Endothelial cell of umbilical vein (primary cell): Measurements from ENCODE around the gene OXLD1. TPM values are rescaled to one million over a fixed set of nuclear protein-coding genes. Genes with fewer than 3 reads are reported as not detected.

Experiments
- BruUV-seq: library from RNA; stranded (reverse); fragments of 400-500 nt; replicated peaks from 2 replicates; lab custom pipeline; 2021; lab: Mats Ljungman, UMichigan
- CTCF ChIA-PET: fragments of 300-600, 350-600 bp; sonication (Branson Sonifier 250); formaldehyde crosslinking; loops from one replicate; lab custom pipeline; 2021; ENCODE audit warnings: antibody characterized with exemption, inconsistent platforms; lab: Charles Lee
- POLR2A ChIA-PET: fragments of 300-600, 350-600 bp; sonication (Branson Sonifier 250); formaldehyde crosslinking; loops from one replicate; lab custom pipeline; 2021; ENCODE audit warnings: antibody characterized with exemption, inconsistent platforms; lab: Charles Lee
- DNase-seq: peaks from one replicate; pipeline ENCODE4 v3.0.0-alpha.2; 2011; ENCODE audit warnings: low read depth, low spot score
- FAIRE-seq: peaks from 2 replicates; lab custom pipeline; 2011; peaks lifted over from hg19 to GRCh38; lab: Jason Lieb, UNC
- H2AFZ ChIP-seq: 2 replicates; pipeline ENCODE4 v1.6.0; 2012; ENCODE audit warnings: low read depth, low read length, control low read depth, inconsistent platforms
- H3K27ac ChIP-seq: 2 replicates; pipeline ENCODE4 v1.5.1; 2011; ENCODE audit warnings: low read depth, mild to moderate bottlenecking, control low read depth, low read length, moderate library complexity; ENCODE audit not compliant: insufficient read depth
- H3K27me3 ChIP-seq, 2 experiments: 2 replicates each; pipeline versions ENCODE4 v1.6.0 to v1.6.1; 2011; ENCODE audit warnings: low read length in 2 of 2, mixed read lengths in 1 of 2; ENCODE audit not compliant: control insufficient read depth in 2 of 2, insufficient read depth in 2 of 2
- H3K36me3 ChIP-seq, 2 experiments: 2 replicates in 1 of 2; 3 replicates in 1 of 2; pipeline ENCODE4 v1.5.1; 2011; ENCODE audit warnings: low read length in 2 of 2, mild to moderate bottlenecking in 1 of 2, moderate library complexity in 1 of 2; ENCODE audit not compliant: control insufficient read depth in 2 of 2, insufficient read depth in 2 of 2; ENCODE audit errors: extremely low read depth in 1 of 2
- H3K4me1 ChIP-seq: 3 replicates; pipeline ENCODE4 v1.5.1; 2011; ENCODE audit warnings: mild to moderate bottlenecking, low read length; ENCODE audit not compliant: control insufficient read depth, insufficient read depth; ENCODE audit errors: extremely low read depth
- H3K4me2 ChIP-seq: 2 replicates; pipeline ENCODE4 v1.6.1; 2011; ENCODE audit warnings: low read length, control low read depth, mixed read lengths; ENCODE audit not compliant: insufficient read depth
- H3K4me3 ChIP-seq, 3 experiments: fragments of 200-600 bp in 1 of 3; sonication (generic), shearing (Covaris generic) in 1 of 3; replicated peaks in 1 of 3; 2 replicates each; pipeline ENCODE4 v1.5.1; 2011 to 2016; ENCODE audit warnings: control low read depth in 3 of 3, low read length in 3 of 3, mild to moderate bottlenecking in 2 of 3, inconsistent platforms in 1 of 3, low read depth in 1 of 3, moderate library complexity in 1 of 3; ENCODE audit not compliant: insufficient read depth in 1 of 3
- H3K79me2 ChIP-seq: 2 replicates; pipeline ENCODE4 v1.6.0; 2012; ENCODE audit warnings: low read length, inconsistent platforms; ENCODE audit not compliant: control insufficient read depth, insufficient read depth
- H3K9ac ChIP-seq: replicated peaks from 2 replicates; pipeline ENCODE3; 2011; ENCODE audit warnings: low read length, control low read depth; ENCODE audit not compliant: insufficient read depth; ENCODE audit errors: extremely low read depth
- H3K9me1 ChIP-seq: replicated peaks from 3 replicates; pipeline ENCODE4 v1.6.0; 2011; ENCODE audit warnings: mild to moderate bottlenecking, low read length; ENCODE audit not compliant: control insufficient read depth, insufficient read depth; ENCODE audit errors: extremely low read depth
- H3K9me3 ChIP-seq: replicated peaks from 2 replicates; pipeline ENCODE4 v1.5.1; 2012; ENCODE audit warnings: low read length, inconsistent platforms; ENCODE audit not compliant: control insufficient read depth, insufficient read depth
- H4K20me1 ChIP-seq: replicated peaks from 2 replicates; pipeline ENCODE3; 2011; ENCODE audit warnings: mild to moderate bottlenecking, low read length; ENCODE audit not compliant: control insufficient read depth, insufficient read depth; ENCODE audit errors: extremely low read depth
- JUN ChIP-seq: IDR thresholded peaks from 2 replicates; pipeline ENCODE4 v1.6.1; 2011; ENCODE audit warnings: borderline replicate concordance, low read depth; ENCODE audit not compliant: insufficient read length, insufficient read depth
- MAX ChIP-seq: IDR thresholded peaks from 2 replicates; pipeline ENCODE4 v1.6.1; 2011; ENCODE audit not compliant: insufficient read depth, insufficient read length
- MYC ChIP-seq: IDR thresholded peaks from one replicate; pipeline ENCODE4 v1.6.1; 2011; ENCODE audit warnings: mild to moderate bottlenecking, low read depth, low read length
- POLR2A ChIP-seq: IDR thresholded peaks from 2 replicates; pipeline ENCODE4 v1.6.1; 2012; ENCODE audit warnings: low read depth, mild to moderate bottlenecking, control low read depth, low read length
- POLR2AphosphoS5 ChIP-seq: IDR thresholded peaks from 2 replicates; pipeline ENCODE4 v1.6.1; 2012; ENCODE audit warnings: low read depth, mild to moderate bottlenecking, control low read depth, low read length, moderate library complexity; ENCODE audit not compliant: insufficient read depth
- dilution Hi-C: fragments of 300-500 bp; cut with MboI; formaldehyde crosslinking; loops from one replicate; pipeline ENCODE4 v1.15.0; 2019; ENCODE audit warnings: low sequenced_read_pairs; ENCODE audit not compliant: extremely low pct_ligation_motif_present
- intact Hi-C: fragments of 100-400 bp; cut with micrococcal nuclease; formaldehyde crosslinking; loops from one replicate; pipeline ENCODE4 v1.10.0; 2022
- polyA plus RNA-seq, 4 experiments: library from polyadenylated mRNA; depleted of rRNA in 3 of 4; stranded (reverse) in 3 of 4; unstranded in 1 of 4; fragments of >200 nt; gene quantifications; 2 replicates each; pipeline versions ENCODE4 v1.2.1 to v1.2.3, GENCODE V29; 2011 to 2012; ENCODE audit warnings: missing spikeins in 1 of 4
- total RNA-seq: library from RNA; stranded (reverse); gene quantifications from 2 replicates; pipeline ENCODE4 v1.2.3, GENCODE V29; 2021

The OXLD1 gene
- total and polyA plus RNA-seq, 2 donors (not counting 3 experiments of a cell fraction or from before 2014, with no cell fraction given): 20.1 to 35.2 TPM

- Histone ChIP-seq H3K9me3 (no peaks in the 10 kb centered on the region), H3K9ac (no peak overlapping the region), H3K36me3 (peaks cover 0 to under 1% of the 10 kb centered on the region in 2 experiments), H3K4me2 (no peak overlapping the region), H3K79me2 (no peaks in the 10 kb centered on the region), H3K9me1 (no peaks in the 10 kb centered on the region), H3K4me3 (no peak overlapping the region), H3K27me3 (no peaks in the 10 kb centered on the region), H3K4me1 (peaks cover 9% of the 10 kb centered on the region), H2AFZ (no peak overlapping the region), H3K27ac (no peak overlapping the region), H4K20me1 (no peaks in the 10 kb centered on the region)
- dilution Hi-C loops: no loop called here
- intact Hi-C loops: no loop called here
- BruUV-seq: no TSS peak
- TF ChIP-seq MAX: no peak
- TF ChIP-seq JUN: no peak
- no peak for TF ChIP-seq POLR2A
- TF ChIP-seq POLR2AphosphoS5: no peak
- ChIA-PET POLR2A (interaction anchor here (0.6 kb wide), 1 partner anchor 9 kb away, joined by 3 read pairs; no protein-coding TSS in a partner anchor), CTCF (no interaction called here)
- FAIRE-seq (no peak), DNase-seq (no peak)
Observed at GRCh38 chr17:81659038-81659437, 7.4 kb downstream of the OXLD1 start.

GRCh38 chr17:81656835-81657234, 9.6 kb downstream of the OXLD1 start:
- DNase-seq: peak; percentile 53
- POLR2A ChIA-PET: interaction anchor here (2.1 kb wide), 1 partner anchor 21 kb away, joined by 4 read pairs; no protein-coding TSS in a partner anchor
- CTCF ChIA-PET: no interaction called here
- H3K9me1 ChIP-seq: no peaks in the 10 kb centered on the region
- peaks cover 9% of the 10 kb centered on the region for H3K4me1 ChIP-seq
- no peaks in the 10 kb centered on the region for H4K20me1 ChIP-seq
- BruUV-seq: no TSS peak
- H3K4me3 ChIP-seq: no peak overlapping the region
- intact Hi-C loops (no loop called here), dilution Hi-C loops (no loop called here)
- TF ChIP-seq POLR2AphosphoS5: no peak
- no peak for TF ChIP-seq MYC
- TF ChIP-seq MAX: no peak
- H3K4me2 ChIP-seq: no peak overlapping the region
- peak; percentile 70 for FAIRE-seq
- no peaks in the 10 kb centered on the region for H3K9me3 ChIP-seq
- peak overlapping the region; percentile 13 for H2AFZ ChIP-seq
- H3K27me3 ChIP-seq: no peaks in the 10 kb centered on the region
- H3K27ac ChIP-seq: no peak overlapping the region
- no peak overlapping the region for H3K9ac ChIP-seq
- H3K79me2 ChIP-seq: no peaks in the 10 kb centered on the region
- H3K36me3 ChIP-seq: no peaks in the 10 kb centered on the region
